GM20431 (cell line): ENCODE measurements around the gene RPL22.

Experiments
- in situ Hi-C: fragments of 300-500 bp; cut with MseI, MboI; formaldehyde crosslinking; loops from one replicate; pipeline ENCODE4 v1.15.0; 2020; ENCODE audit warnings: low sequenced_read_pairs; ENCODE audit not compliant: unreplicated experiment

RPL22 gene

GRCh38 chr1:6177681-6178380 lies 21.6 kb downstream of the RPL22 start:
- in situ Hi-C loops: no loop called here

- in situ Hi-C loops: no loop called here
Observed at GRCh38 chr1:6176779-6177178, 22.6 kb downstream of the RPL22 start.

- in situ Hi-C loops: no loop called here
Observed at GRCh38 chr1:6175411-6175828, 24.0 kb downstream of the RPL22 start.

GRCh38 chr1:6174621-6175410 lies 24.6 kb downstream of the RPL22 start:
- in situ Hi-C loops: no loop called here

GRCh38 chr1:6172549-6172948 lies 26.8 kb downstream of the RPL22 start:
- in situ Hi-C loops: no loop called here

GRCh38 chr1:6171548-6172124 lies 27.8 kb downstream of the RPL22 start:
- in situ Hi-C loops: no loop called here

- in situ Hi-C loops: no loop called here
Observed at GRCh38 chr1:6170742-6171201, 28.6 kb downstream of the RPL22 start.

GRCh38 chr1:6170116-6170741 lies 29.2 kb downstream of the RPL22 start:
- in situ Hi-C loops: no loop called here

- in situ Hi-C loops: no loop called here
Observed at GRCh38 chr1:6168947-6169586, 30.3 kb downstream of the RPL22 start.

- in situ Hi-C loops: no loop called here
Observed at GRCh38 chr1:6167391-6168303, 31.7 kb downstream of the RPL22 start.

GRCh38 chr1:6166655-6167390 lies 32.6 kb downstream of the RPL22 start:
- in situ Hi-C loops: no loop called here

GRCh38 chr1:6166221-6166620 lies 33.2 kb downstream of the RPL22 start:
- in situ Hi-C loops: no loop called here

GRCh38 chr1:6165441-6165985 lies 33.9 kb downstream of the RPL22 start:
- in situ Hi-C loops: no loop called here

- in situ Hi-C loops: no loop called here
Observed at GRCh38 chr1:6165027-6165426, 34.4 kb downstream of the RPL22 start.

GRCh38 chr1:6163973-6164617 lies 35.3 kb downstream of the RPL22 start:
- in situ Hi-C loops: no loop called here

- in situ Hi-C loops: no loop called here
Observed at GRCh38 chr1:6163191-6163972, 36.0 kb downstream of the RPL22 start.

- in situ Hi-C loops: no loop called here
Observed at GRCh38 chr1:6162773-6163172, 36.6 kb downstream of the RPL22 start.
